CD4-positive, alpha-beta T cell treated with Interleukin-6 at 100 ng/mL for 8 hours (primary cell): ENCODE measurements around the gene PREX1.

ENCODE experiments used
- DNase-seq: peaks from one replicate; pipeline ENCODE4 v3.0.0-alpha.2; 2020; ENCODE audit warnings: mixed read lengths, low spot score

PREX1 gene

DNA sequence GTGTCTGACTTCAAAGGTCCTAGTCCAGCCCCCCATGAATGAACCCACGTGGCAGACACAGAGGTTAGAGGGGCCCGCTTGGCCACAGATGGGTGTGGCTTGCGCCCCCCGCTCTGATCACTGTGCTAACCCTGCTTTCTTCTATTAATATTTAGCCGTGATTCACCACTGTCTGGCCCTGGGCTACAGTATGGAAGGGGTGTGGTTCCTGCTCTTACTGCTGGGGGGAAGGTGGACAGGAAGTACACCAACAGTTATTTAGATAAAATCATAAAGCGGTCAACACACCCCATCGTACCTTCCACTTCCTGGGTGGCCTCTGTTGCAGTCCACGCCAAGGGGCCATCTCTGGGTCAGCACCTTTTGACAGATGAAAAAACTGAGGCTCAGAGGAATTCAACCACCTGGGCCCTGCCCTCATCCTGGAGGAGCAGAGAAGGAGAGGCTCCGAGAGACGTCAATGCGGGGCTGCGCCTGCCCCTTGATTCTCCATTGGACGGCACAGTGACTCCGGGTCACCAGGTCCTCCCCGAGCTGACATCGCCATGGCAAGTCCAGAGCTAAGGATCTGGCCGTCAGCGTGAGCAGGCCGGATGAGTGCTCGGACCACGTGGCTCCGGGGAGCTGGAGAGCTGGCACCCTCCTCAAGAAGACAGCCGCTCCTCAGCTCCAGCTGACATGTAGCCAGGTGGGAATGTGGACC lies 206.3 kb downstream of the PREX1 start:
- no peak for DNase-seq

DNA sequence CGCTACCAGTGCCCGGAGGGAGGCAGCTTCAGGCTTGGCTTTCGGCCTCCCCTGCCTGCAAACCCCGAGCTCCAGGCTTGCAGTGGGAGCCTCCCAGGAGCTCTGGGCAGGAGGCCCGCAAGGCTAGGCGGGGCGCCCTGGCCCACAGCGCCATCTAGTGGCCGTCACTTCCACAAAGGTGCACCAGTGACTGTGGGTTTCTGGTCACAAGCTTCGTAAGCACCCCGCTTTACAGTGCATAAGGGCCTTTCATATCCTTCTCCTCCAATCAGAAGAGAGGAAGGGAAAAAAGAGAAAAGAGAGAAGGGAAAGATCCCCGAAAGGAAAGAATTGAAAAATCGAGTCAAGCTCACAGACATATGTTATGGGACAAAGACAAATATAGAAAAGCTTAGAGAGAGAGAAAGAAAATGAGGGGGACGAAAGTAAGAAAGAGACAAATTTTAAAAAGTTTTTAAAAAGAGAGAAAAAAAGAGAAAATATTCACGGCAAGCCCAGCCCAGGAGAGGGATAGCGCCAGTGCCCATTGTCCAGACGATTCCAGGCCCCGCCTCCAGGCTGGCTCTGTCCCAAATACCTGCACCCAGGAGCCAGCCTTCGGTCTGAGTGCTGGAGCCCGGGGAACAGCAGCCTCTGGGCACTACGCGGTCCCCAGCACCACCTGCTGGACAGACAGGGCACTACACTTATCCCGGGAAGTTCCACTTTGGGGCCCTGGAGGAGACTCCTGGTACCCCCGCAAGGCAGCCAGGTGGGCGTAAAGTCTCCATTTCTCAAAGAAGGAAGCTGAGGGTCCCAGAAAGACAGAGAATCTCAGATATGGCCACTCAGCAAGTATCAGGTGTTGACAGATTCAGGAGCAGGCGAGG lies 207.1 kb downstream of the PREX1 start:
- DNase-seq: peak; percentile 57

DNA sequence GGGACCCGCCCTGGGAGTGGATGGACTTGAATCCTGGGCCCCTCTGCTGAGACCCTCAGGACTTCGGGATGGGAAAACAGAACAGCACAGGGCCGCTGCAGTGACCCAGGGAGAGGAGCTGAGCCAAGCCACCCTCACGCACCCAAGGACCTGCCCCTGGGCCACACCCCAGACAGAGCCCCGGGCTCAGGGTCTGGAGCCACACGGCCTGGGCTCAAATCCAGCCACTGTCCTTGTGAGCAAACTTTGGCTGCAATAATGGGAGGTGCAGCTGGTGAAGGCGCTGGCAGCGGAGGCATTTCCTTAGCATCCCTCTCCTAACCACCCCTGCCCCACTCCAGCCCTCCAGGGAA lies 207.7 kb downstream of the PREX1 start:
- DNase-seq: no peak

DNA sequence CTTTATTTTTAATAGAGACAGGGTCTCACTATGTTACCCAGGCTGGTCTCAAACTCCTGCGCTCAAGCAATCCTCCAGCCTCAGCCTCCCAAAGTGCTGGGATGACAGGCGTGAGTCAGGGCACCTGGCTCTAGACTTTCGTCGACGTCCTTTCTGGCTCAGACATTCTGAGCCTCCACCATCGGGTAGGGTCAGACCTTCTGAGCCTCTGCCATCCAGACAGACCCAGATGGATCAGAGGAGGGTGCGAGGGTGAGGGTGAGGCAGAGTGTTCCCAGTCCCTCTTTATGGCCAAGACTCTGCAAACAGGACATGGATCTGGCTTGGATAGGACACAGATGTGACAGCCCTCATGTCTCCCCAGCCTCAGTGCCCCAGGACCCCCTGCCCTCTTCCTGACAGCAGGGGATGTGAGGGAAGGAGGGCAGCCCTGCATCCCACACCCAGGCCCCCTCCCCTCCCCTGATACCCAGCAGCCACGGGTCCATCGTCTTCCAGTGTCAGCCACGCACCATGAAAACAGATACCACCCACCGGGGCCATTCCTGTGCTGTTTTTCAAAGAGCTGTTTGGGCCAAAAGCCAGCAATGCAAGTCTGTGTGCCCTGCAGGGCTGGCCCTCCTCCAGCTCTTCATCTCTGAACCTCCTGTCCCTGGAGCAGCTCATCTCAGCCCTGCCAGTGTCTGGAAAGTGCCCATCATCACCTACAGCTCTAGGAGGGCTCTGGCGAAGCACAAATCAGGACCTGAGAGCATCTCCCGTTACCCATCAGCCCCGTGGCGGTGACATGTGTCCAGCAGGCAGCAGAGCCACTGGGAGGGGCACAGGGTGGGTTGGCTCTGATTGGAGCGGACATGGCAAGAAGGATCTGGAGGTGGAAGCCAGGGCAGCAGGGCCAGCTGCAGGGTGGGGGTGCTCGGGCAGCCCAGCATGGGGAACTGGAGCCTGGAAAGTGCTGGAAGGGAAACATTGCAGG lies 208.4 kb downstream of the PREX1 start:
- no peak for DNase-seq

DNA sequence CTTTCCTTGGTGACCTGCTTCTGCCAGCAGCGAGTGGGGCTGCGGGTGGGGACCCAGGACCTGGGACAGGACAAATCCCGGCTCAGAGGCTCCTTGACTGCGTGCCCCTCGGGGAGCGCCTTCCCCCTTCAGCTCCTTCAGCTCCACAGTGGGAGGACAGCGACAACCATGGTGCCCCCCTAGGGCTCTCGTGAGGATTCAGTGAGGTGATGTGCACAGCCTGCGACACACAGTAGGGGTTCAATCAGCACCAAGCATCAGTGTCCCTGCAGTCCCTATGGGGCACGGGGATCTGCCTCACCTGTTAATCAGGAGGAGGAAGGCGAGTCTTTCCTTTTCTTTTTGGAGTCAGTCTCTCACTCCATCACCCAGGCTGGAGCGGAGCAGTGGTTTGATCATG lies 209.2 kb downstream of the PREX1 start:
- no peak for DNase-seq

DNA sequence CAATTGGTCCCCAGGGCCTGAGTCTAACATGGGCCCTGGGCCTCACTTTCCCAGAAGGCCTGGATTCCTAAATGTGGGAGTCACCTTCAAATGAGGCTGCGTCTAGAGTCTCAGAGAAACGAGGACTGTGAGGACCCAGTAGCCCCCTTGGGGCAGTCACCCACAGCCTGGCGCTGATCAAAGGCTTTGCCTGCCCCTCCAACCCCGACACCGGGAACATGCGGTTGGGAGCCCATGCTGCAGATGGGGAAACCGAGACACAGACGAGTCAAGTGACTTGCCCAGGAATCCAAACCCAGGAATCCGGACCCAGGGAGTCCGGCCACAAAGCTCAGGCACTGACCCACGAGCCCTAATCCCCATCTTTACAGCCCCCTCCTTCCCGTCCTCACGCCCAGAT lies 209.7 kb downstream of the PREX1 start:
- DNase-seq: no peak

DNA sequence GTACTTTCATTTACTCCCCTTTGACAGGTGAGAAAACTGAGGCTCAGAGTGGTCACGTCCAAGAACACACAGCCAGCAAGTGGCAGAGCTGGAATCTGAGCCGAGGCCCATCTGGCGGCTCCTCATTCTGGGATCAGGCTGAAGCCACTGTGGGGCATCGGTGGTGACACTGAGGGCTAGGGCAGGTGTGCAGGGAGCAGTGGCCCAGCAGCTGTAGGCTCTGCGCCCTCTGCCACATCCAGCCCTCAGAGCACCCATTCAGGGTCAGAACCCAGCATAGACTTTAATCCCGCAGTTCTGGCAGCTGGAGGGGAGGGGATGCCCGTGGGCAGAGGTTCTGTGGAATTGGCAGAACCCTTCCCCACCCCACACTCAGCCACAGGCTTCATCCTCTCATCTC lies 210.3 kb downstream of the PREX1 start:
- DNase-seq: no peak

DNA sequence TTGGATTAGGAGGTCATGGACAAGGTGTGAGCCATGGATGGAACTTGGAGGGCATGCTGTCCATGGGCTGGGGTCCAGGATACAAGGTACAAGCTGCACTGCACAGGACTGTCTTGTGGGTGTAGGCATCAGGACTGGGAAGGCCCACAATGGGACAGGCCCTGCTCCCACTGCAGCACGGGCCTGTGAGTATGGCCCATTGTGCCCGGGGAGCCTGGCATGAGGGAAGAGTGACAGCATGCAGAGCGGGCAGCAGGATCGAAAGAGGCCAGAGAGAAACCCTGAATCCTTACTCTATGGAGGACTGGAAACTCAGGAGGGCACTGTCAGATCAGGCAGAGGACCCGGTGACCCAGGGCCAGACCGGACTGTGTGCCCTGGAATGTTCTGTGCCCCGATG lies 211.3 kb downstream of the PREX1 start:
- DNase-seq: no peak

DNA sequence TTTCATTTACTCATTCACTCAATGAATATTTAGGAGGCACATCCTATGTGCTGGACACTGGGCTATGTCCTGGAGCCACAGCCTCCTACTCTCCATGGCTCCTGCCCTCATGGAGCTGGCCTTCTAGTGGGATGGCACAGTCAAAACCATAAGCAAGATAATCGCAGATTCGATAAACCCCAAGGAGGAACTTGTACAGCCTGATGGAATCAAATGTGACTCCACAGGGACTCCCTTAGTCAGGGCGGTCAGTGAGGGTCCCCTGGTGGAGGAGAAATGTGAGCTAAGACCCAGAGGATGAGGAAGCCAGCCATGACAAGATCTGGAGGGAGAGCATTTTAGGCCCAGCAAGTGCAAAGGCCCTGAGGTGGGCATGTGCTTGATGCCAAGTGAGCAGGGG lies 211.9 kb downstream of the PREX1 start:
- DNase-seq: no peak

DNA sequence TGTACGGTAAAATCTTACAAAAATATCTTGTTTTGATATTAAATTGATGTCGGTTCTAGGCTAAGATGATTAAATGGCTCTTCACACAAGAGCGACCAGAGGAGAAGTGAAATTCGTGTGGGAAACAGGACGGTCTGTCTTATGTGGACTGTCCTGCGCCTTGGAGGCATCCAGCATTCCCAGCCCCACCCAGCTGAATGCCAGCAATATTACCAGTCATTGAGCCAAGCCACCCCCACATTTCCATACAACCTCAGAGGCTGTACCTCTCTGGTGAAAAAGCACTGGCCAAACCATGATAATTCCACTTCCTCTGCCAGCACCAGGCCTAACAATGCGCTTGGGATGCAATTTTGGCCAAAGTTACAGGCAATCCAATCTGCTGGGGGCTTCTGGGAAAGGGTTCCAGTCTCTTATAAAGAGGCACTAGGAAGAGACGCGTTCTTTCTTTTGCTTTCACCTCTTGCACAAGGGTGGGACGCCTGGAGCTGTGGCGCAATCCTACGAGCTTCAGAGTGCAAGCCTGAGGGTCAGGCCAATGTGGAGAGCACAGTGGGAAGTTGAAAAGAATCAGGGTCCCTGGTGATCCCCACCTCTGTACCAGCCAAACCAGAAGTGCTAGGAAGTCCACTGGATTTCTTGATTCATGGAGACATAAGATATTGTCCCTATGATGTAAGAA lies 213.1 kb downstream of the PREX1 start:
- no peak for DNase-seq

DNA sequence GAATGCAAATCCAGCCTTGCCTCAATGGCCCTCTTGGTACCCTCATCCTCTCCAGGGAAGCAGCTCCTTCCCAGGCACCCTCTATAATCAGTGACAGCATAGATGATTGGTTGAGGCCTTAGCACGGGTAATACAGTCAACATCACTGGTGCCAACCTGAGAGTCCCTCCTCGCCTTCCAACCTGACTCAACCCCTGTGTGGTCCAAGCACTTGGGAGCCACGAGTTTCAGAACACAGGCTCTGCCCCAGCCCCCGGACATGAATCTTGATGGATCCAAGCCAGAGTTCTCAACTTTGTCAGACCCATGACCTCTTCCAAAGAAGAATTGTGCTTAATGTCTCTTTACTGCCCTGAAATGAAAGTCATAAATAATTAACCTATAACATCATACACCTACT lies 213.9 kb downstream of the PREX1 start:
- DNase-seq: no peak

DNA sequence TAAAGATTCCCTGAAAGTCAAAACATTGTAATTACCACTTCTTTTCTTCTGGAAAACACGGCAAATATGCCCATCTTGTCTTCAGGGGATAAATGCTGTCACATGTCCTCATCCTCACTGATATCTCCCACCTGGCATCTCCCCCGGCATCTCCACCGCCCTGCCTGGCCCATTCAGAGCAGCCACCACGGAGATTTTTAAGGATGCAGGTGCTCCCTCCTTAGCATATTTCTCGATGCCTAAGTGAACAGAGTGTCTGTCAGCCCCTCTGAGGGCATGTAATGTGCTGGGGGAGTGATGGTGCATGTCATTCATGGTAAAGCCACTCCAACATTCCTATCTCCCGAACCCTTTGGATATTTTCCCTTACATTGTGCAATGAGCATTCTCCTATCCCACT lies 215.5 kb downstream of the PREX1 start:
- no peak for DNase-seq

DNA sequence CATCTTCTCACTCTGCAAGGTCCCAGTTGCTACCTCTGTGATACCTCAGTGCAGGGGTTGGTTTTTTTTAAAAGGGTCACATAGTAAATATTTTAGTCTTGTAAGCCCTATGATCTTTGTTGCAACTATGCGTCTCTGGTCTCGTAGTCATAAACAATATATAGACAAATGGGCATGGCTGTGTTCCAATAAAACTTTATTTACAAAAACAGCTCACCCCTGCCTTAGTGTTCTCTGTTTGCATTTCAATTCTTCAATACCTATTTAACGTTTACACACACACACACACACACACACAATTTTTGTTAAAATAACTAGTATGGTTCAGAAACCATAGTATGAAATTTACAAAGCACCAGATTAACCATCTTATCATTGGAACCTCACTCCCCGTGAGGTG lies 216.8 kb downstream of the PREX1 start:
- DNase-seq: no peak

DNA sequence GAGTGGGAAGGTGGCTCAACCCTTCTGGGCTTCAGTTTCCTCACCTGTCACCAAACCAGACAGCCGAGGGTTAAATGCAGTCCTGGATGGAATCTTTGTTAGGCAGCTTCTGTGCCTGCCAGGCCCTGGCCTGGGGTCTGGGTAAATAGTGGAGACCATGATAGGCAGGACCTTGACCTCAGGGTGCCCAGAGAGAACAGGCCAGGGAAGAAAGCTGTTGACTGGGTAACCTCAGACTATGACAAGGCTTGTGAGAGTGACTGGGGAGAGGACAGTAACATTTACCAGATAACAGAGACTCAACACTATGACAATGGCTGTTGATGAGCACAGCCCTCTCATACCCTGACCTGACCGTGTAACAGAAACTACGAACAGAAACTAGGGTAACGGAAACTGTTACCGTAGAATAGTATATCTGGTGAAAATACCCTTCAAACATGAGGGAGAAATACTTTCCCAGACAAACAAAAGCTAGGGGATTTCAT lies 218.3 kb downstream of the PREX1 start:
- no peak for DNase-seq

DNA sequence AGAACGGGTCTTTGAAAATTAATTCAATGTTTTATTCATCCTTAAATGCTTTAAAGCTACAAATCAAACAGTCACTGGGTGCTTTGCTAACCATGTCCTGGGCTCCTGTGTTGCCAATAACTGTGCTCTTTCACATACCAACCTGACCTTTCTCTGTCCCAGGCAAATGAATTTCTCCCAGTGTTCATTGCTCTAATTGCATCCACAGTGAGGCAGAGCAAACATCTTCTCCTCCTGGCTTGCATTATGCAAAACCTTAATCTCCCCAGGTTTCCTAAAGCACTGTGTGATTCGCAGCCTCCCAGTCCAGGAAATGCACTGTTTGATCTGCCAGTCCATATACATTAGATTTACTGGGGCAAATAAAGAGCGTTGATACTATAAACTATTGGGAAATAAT lies 219.0 kb downstream of the PREX1 start:
- DNase-seq: no peak

DNA sequence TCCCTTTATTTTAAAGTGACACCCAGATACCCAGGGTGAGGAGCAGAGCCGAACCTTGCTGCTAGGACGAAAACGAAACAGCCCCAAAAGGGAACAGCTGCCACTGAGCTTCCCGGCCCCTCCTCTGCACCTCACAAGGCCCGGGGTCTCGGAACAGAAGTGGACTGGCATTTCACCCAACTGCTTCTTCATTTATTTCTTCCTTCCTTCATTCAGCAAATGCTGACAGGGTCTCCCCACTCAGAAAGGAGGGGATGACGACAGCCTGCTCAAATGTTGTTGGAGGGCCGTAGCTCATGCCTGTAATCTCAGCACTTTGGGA lies 220.3 kb downstream of the PREX1 start:
- no peak for DNase-seq

DNA sequence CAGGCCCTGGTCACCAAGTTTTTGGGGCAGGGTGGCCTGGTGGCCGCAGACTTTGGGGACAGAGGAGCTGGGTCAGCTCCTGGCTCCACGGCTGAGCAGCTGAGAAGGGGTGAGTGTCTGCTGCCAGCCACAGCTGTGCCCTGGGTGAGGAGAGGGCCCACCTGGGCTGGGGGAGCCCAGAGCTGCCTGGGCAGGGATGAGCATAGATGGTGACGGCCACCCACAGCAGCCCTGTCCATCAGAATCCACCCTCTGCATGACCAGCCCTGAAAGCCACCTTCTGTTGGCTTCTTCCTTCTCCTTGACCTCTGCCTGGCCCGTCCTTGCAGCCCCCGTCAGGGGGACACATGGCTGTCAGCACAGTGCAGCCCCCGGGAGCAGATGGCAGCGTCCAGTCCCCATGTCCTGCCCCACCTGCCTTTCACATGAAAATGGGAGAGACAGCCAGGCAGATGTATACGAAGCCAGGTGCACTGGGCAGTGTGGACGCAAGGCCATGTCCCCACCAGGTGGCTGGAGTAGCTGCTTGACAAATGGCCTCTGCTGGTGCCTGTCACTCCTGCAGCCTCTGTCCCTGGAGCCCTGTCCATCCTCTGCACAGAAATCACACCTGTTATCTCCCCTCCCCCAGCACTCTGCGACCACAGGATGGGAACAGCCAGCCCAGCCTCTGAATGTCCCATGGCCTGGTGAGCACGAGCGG lies 220.8 kb downstream of the PREX1 start:
- DNase-seq: no peak

DNA sequence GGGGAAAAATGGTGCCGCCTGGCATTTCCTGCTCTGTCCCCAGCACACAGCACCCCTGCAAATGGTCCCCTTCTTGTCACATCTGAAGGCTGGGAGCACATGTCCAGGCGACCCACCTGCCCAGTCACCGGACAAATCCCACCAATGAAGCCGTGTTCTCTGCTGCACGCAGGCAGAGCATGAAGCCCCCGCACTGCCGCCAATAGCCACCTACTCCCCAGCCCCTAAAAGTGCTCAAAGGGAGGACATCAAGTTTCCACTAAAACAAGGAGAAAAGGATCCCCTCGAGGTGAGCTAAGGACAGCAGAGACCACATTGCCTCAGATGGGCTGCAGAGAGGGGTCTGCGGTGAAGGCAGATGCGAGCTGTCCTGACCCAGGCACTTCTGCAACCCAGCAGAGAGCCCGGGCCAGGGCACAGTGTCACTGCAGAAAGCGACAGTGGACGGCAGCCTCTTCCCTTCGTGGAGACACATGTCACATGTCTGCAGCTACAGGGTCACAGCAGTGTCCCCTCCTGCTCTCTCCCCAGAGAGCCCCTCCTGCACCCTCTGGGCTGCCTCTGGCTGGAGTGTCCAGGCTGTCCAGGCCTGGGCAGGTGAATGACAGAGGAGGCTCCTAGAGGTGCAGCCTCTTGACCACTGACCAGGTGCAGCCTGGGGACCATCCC lies 221.5 kb downstream of the PREX1 start:
- DNase-seq: no peak

DNA sequence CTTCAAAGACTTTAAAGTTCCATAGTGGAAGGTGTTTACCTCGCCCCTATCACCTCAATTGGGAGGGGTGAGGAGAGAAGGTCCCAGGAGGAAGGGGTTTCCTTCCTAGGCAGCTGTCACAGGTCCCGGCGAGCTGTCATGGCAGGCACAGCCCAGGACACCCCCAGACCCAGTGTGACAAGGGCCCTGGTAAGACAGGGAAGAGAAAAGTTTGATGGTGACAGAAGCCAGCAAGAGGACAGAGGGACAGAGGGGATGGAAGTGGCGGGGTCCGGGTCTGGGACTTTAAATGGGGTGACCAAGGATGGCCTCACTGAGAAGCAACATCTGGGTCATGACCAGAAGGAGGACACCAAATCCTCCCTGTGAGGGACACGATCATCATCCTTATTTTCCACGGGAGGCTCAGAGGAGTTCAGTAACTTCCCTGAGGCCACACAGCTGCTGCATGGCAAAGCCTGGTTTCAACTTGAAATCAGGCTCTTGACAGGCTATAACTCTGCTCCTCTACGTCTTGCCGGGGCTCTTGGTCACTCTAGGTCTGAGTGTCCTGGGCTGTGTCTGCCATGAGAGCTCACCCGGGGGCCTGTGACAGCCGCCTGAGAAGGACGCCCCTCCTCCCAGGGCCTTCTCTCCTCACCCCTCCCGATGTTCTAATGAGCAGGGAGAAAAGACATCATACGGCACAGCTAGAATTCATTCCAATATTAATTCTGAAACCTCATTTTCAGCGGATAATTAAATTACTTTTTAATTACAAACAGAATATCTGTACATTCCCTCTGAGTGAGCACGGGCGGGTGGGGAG lies 222.2 kb downstream of the PREX1 start:
- no peak for DNase-seq

DNA sequence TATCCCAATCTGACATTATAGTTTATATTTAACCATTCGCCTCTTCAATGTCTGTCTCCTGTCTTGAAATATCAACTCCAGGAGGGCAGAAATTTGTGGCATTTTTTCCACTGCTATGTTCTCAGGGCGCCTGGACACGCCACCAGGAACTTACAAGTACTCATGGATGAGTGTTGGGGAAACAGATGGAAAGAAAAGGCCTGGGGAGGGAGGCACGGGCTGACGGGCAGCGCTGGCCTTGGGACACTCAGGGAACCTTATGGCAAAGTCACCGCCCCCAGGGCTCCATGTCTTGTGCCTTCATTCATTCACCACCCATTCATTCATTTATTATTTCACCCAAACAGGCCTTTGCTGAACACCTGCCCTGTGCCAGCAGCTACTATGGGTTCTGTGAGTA lies 222.9 kb downstream of the PREX1 start:
- DNase-seq: no peak
